ENCODE measurements around the gene RIMOC1. TPM values are rescaled to one million over a fixed set of nuclear protein-coding genes. Genes with fewer than 3 reads are reported as not detected.

RIMOC1 gene
- total and polyA plus RNA-seq, 10 of the 15 experiments (the other 5 are each of a cell fraction or from before 2014, with no cell fraction given) = 3.9 to 33.1 (median 16.0) TPM

- no peak for TF ChIP-seq ZNF592 (IDR thresholded peaks at IDR 0.05)
- TF ChIP-seq SREBF2 (IDR thresholded peaks at IDR 0.05; ENCODE audit: low read length) = peak; percentile 64; the same call in 1 of the 2 replicates
- TF ChIP-seq RB1 (IDR thresholded peaks at IDR 0.05; ENCODE audit: borderline replicate concordance) = peak; percentile 51; the same call in 1 of the 2 replicates
- TF ChIP-seq ZNF384 (IDR thresholded peaks at IDR 0.05; ENCODE audit: borderline replicate concordance, low read depth, low read length) = no peak
- TF ChIP-seq ZNF274 (IDR thresholded peaks at IDR 0.05; ENCODE audit: insufficient read depth, insufficient read length) = no peak
- TF ChIP-seq JUND (IDR thresholded peaks at IDR 0.05; ENCODE audit: low read depth, low read length) = no peak
- TF ChIP-seq ZNF687 (IDR thresholded peaks at IDR 0.05) = peak; percentile 25; the same call in 1 of the 2 replicates
- no peak for TF ChIP-seq CEBPB (IDR thresholded peaks at IDR 0.05; ENCODE audit: borderline replicate concordance in 1 of 2, low read depth in 2 of 2, low read length in 2 of 2)
- TF ChIP-seq FOS (IDR thresholded peaks at IDR 0.05; ENCODE audit: borderline replicate concordance, extremely low read depth, insufficient read length) = peak; percentile 28
- TF ChIP-seq RFX5 (IDR thresholded peaks at IDR 0.05; ENCODE audit: low read depth, low read length) = peak; percentile 74
- peak; percentile 97 to 100 for TF ChIP-seq BHLHE40 (IDR thresholded peaks at IDR 0.05; ENCODE audit: borderline replicate concordance in 1 of 2, low read depth in 2 of 2, low read length in 1 of 2)
- TF ChIP-seq NR2F1 (conservative IDR thresholded peaks at IDR 0.05) = peak; percentile 98
- TF ChIP-seq ZNF622 (IDR thresholded peaks at IDR 0.05) = no peak
- TF ChIP-seq IRF4 (IDR thresholded peaks at IDR 0.05; ENCODE audit: low read depth, low read length) = peak; percentile 50; the same call in 1 of the 2 replicates
- 0 out of 2 replicates have a peak, but pooled peaks have one; percentile 68 for TF ChIP-seq CBX5 (IDR thresholded peaks at IDR 0.05; ENCODE audit: low read depth)
- TF ChIP-seq KDM1A (IDR thresholded peaks at IDR 0.05; ENCODE audit: borderline replicate concordance) = no peak
- TF ChIP-seq ZBTB33 (IDR thresholded peaks at IDR 0.05) = peak; percentile 69; the same call in 1 of the 2 replicates
Observed at GRCh38 chr5:41903892-41904799, at the start of gene RIMOC1 (continued).
